Body of pancreas (tissue), 4 donors: Measurements from ENCODE around the gene CCDC57.

Experiments used
- POLR2A ChIP-seq, 3 donors: fragments of 450-650 bp; IDR thresholded peaks; one replicate each; pipeline ENCODE4 v1.6.1; 2016; ENCODE audit warnings: antibody characterized with exemption in 3 of 3, mild to moderate bottlenecking in 2 of 3
- TF ChIP-seq, protein P1 (sequence below), 7 experiments: fragments of 450-650 bp in 4 of 7; fragments of 200-600 bp in 3 of 7; sonication (generic) in 3 of 7; IDR thresholded peaks; one replicate each; pipeline ENCODE4 v1.5.1; 2016 to 2019; ENCODE audit warnings: antibody characterized with exemption in 7 of 7

DNA sequence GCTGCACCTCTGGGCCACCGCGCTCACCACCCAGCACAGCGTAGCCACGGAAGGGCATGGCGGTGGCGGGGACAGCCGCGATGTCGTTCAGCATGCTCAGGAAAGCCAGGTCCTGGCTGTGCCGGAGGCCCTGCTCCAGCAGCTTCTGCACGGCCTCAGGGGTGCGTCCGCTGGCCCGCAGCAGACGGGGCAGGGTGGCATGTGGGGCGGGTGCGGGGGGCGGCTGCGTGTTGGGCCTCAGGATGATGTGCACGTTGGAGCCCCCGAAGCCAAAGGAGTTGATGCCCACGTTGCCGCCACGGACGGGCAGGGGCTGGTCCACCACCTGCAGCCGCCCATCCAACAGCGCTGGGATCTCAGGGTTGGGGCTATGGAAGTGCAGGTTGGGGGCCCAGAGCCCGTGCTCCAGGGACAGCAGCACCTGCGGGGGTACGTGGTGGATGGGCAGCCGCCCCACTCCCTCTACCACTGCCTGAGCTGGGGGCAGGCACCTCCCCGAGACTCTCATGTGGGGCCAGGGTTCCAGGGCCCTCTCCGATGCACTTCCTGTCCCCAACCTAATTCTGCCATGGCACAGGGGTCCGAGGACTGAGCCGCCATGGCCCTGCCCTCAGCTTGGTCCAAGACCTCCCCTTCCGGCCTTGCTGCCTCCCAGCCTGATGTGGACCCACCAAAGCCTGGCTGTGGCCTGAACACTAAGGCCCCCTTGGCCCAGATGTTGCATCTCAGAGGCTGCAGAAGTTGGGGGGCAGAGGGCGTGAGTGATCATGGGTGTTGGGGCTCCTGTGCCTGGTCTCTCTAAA, 121.2 kb downstream of the CCDC57 start:
- TF ChIP-seq, protein P1, sequence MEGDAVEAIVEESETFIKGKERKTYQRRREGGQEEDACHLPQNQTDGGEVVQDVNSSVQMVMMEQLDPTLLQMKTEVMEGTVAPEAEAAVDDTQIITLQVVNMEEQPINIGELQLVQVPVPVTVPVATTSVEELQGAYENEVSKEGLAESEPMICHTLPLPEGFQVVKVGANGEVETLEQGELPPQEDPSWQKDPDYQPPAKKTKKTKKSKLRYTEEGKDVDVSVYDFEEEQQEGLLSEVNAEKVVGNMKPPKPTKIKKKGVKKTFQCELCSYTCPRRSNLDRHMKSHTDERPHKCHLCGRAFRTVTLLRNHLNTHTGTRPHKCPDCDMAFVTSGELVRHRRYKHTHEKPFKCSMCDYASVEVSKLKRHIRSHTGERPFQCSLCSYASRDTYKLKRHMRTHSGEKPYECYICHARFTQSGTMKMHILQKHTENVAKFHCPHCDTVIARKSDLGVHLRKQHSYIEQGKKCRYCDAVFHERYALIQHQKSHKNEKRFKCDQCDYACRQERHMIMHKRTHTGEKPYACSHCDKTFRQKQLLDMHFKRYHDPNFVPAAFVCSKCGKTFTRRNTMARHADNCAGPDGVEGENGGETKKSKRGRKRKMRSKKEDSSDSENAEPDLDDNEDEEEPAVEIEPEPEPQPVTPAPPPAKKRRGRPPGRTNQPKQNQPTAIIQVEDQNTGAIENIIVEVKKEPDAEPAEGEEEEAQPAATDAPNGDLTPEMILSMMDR (IDR thresholded peaks at IDR 0.05) = no peak
- TF ChIP-seq POLR2A (IDR thresholded peaks at IDR 0.05) = no peak
